Ovary (tissue), 9 donors: ENCODE data around the gene SEC61B. TPM values are rescaled to one million over a fixed set of nuclear protein-coding genes. Genes with fewer than 3 reads are reported as not detected.

ENCODE experiments used
- DNase-seq, 5 donors: peaks; one replicate each; pipeline ENCODE4 v3.0.0-alpha.2; 2019 to 2020
- H3K27ac ChIP-seq, 2 donors: fragments of 200-600 bp; one replicate each; pipeline versions ENCODE4 v1.5.1 to v1.8.0; 2019 to 2022
- H3K27me3 ChIP-seq: fragments of 200-600 bp; one replicate; pipeline ENCODE4 v1.8.0; 2022
- H3K36me3 ChIP-seq: fragments of 200-600 bp; sonication (generic); one replicate; pipeline ENCODE4 v1.5.1; 2019
- H3K4me1 ChIP-seq: one replicate; pipeline ENCODE4 v1.8.1; 2013; ENCODE audit warnings: mild to moderate bottlenecking, moderate library complexity; ENCODE audit not compliant: insufficient read depth
- H3K4me3 ChIP-seq: fragments of 200-600 bp; sonication (generic); one replicate; pipeline ENCODE4 v1.5.1; 2017
- H3K9me3 ChIP-seq, 2 donors: fragments of 200-600 bp in 1 of 2; sonication (generic) in 1 of 2; one replicate each; pipeline versions ENCODE4 v1.5.1 to v1.8.1; 2013 to 2019; ENCODE audit warnings: mild to moderate bottlenecking in 1 of 2, moderate library complexity in 1 of 2
- CTCF ChIP-seq, 3 donors: fragments of 450-650 bp in 2 of 3; fragments of 200-600 bp in 1 of 3; IDR thresholded peaks; one replicate each; pipeline versions ENCODE4 v1.5.1 to v1.8.0; 2016 to 2022; ENCODE audit warnings: antibody characterized with exemption in 3 of 3, mild to moderate bottlenecking in 1 of 3
- EP300 ChIP-seq: sonication (generic); formaldehyde crosslinking; IDR thresholded peaks from one replicate; pipeline ENCODE4 v1.6.1; 2017; ENCODE audit warnings: antibody characterized with exemption
- POLR2A ChIP-seq: fragments of 450-650 bp; IDR thresholded peaks from one replicate; pipeline ENCODE4 v1.6.1; 2017; ENCODE audit warnings: antibody characterized with exemption, mild to moderate bottlenecking, moderate library complexity
- WGBS, 3 donors: extraction: QIAGEN DNeasy Blood & Tissue Kit in 1 of 3; methylation state at CpG; one replicate each; pipeline versions ENCODE4 v1.1.5 to v1.1.7; 2013 to 2017; 5-methylcytosine and 5-hydroxymethylcytosine counted together
- intact Hi-C, 4 donors: fragments of 100-400 bp; cut with DNase I; formaldehyde crosslinking; loops; one replicate each; pipeline versions ENCODE4 v1.11.0 to v1.15.1; 2022 to 2023
- polyA plus RNA-seq, 2 donors: library from polyadenylated mRNA; stranded (reverse); fragments of 200-250 nt in 1 of 2; fragments of 350-450 nt in 1 of 2; fragmentation: Illumina TruSeq in 1 of 2; extraction: RNeasy Lipid Tissue Mini Kit (QIAGEN cat#74804) in 1 of 2; gene quantifications; one replicate each; pipeline ENCODE4 v1.2.3, GENCODE V29; 2013 to 2014
- total RNA-seq, 7 donors: library from RNA; depleted of rRNA in 2 of 7; stranded (reverse); fragments of >200 nt in 2 of 7; fragmentation: NEBNext Ultra II Directional in 3 of 7; extraction: Animal tissue kit (Norgen Biotek cat#: 25700) in 3 of 7; gene quantifications; one replicate each; pipeline versions ENCODE4 v1.1.0 to v1.2.4, GENCODE V29; 2016 to 2023
- donor health status: DM: no; HTN: no; CAD: no; lungs with moderate emphysema.
- donor health status: DM: no; HTN: no; CAD: no.
- donor health status: Bipolar disorder and iron deficiency.
- donor health status: DM: yes; HTN: yes; CAD: no.
- donor health status: DM: no; HTN: no; CAD: no.
- donor health status: DM: yes; HTN: yes; CAD: no.

The SEC61B gene
- total and polyA plus RNA-seq, 9 donors: 80.1 to 196 (median 130) TPM

GRCh38 chr9:99177576-99178366 is 44.3 kb upstream of the SEC61B start:
- no peak for DNase-seq
- Histone ChIP-seq H3K4me3 (no peak overlapping the region), H3K4me1 (peaks cover 1% of the 10 kb centered on the region), H3K36me3 (no peaks in the 10 kb centered on the region), H3K27me3 (no peaks in the 10 kb centered on the region), H3K27ac (no peak overlapping the region), H3K9me3 (no peaks in the 10 kb centered on the region)
- intact Hi-C loops: no loop called here
- WGBS, 3 donors: 56 to 73% (median 60%) methylated on average over 8 of the region's 8 CpGs
- TF ChIP-seq POLR2A (no peak), CTCF (IDR thresholded peaks at IDR 0.05) (no peak), EP300 (no peak)

- no peak overlapping the region for H3K4me3 ChIP-seq
- H3K4me1 ChIP-seq: peaks cover 1% of the 10 kb centered on the region
- 90 to 95% (median 91%) methylated on average over 17 of the region's 17 CpGs for WGBS, 3 donors
- H3K9me3 ChIP-seq: no peaks in the 10 kb centered on the region
- no peak overlapping the region for H3K27ac ChIP-seq
- no peaks in the 10 kb centered on the region for H3K27me3 ChIP-seq
- TF ChIP-seq CTCF (IDR thresholded peaks at IDR 0.05) (no peak), POLR2A (no peak), EP300 (no peak)
- intact Hi-C loops: no loop called here
- DNase-seq: no peak
- H3K36me3 ChIP-seq: no peaks in the 10 kb centered on the region
These were observed 42.9 kb upstream of the SEC61B start for GRCh38 chr9:99178912-99179872.

GRCh38 chr9:99180199-99180598 is 41.9 kb upstream of the SEC61B start:
- Histone ChIP-seq H3K9me3 (no peaks in the 10 kb centered on the region), H3K27ac (no peak overlapping the region), H3K27me3 (no peaks in the 10 kb centered on the region), H3K4me1 (peaks cover 3% of the 10 kb centered on the region), H3K36me3 (no peaks in the 10 kb centered on the region), H3K4me3 (no peak overlapping the region)
- 86 to 96% (median 91%) methylated on average over 1 of the region's 1 CpG for WGBS, 3 donors
- DNase-seq: no peak
- TF ChIP-seq EP300: no peak
- TF ChIP-seq POLR2A: no peak
- no peak for TF ChIP-seq CTCF (IDR thresholded peaks at IDR 0.05)
- intact Hi-C loops: loop anchor here in 1 of 4 donors (10.0 kb wide), 1 partner anchor 1415 kb away; no protein-coding TSS in a partner anchor

GRCh38 chr9:99180662-99181061 is 41.4 kb upstream of the SEC61B start:
- H3K9me3 ChIP-seq: no peaks in the 10 kb centered on the region
- peaks cover 3% of the 10 kb centered on the region for H3K4me1 ChIP-seq
- H3K27me3 ChIP-seq: no peaks in the 10 kb centered on the region
- intact Hi-C loops: loop anchor here in 1 of 4 donors (10.0 kb wide), 1 partner anchor 1414 kb away; no protein-coding TSS in a partner anchor
- WGBS, 3 donors: 89 to 91% (median 91%) methylated on average over 9 of the region's 9 CpGs
- H3K4me3 ChIP-seq: no peak overlapping the region
- no peak overlapping the region for H3K27ac ChIP-seq
- no peaks in the 10 kb centered on the region for H3K36me3 ChIP-seq
- no peak for TF ChIP-seq EP300
- no peak for TF ChIP-seq CTCF (IDR thresholded peaks at IDR 0.05)
- TF ChIP-seq POLR2A: no peak
- no peak for DNase-seq
